PC-3 (cell line): ENCODE data around the gene TNC. TPM values are rescaled to one million over a fixed set of nuclear protein-coding genes. Genes with fewer than 3 reads are reported as not detected.

Experiments
- ATAC-seq: fragments of 200-7000 bp; cut with Tn5 transposase; 2 replicates; pipeline ENCODE4 v1.9.1; 2020; ENCODE audit warnings: mild to moderate bottlenecking, moderate library complexity
- BruUV-seq: library from RNA; stranded (reverse); fragments of 400-500 nt; replicated peaks from 2 replicates; lab custom pipeline; 2021; lab: Mats Ljungman, UMichigan
- CTCF ChIA-PET: fragments of 300-600 bp; sonication (Branson Sonifier 250); formaldehyde crosslinking; loops from one replicate; lab custom pipeline; 2022; ENCODE audit warnings: antibody characterized with exemption; lab: Charles Lee
- POLR2A ChIA-PET: fragments of 300-600 bp; sonication (Branson Sonifier 250); formaldehyde crosslinking; loops from one replicate; lab custom pipeline; 2022; ENCODE audit warnings: antibody characterized with exemption; ENCODE audit not compliant: unreplicated experiment; lab: Charles Lee
- DNase-seq: peaks from one replicate; pipeline ENCODE4 v3.0.0-alpha.2; 2015
- H2AFZ ChIP-seq: fragments of 300-600 bp; sonication (generic); 2 replicates; pipeline ENCODE4 v1.6.0; 2016; ENCODE audit warnings: antibody characterized with exemption, low read length
- H3F3A ChIP-seq: fragments of 300-600 bp; sonication (generic); one replicate; pipeline ENCODE4 v1.6.0; 2017; ENCODE audit warnings: antibody characterized with exemption, low read length, control low read depth, mild to moderate bottlenecking; ENCODE audit not compliant: unreplicated experiment
- H3K27ac ChIP-seq: fragments of 300-600 bp; sonication (generic); 2 replicates; pipeline ENCODE4 v1.5.1; 2016; ENCODE audit warnings: mild to moderate bottlenecking, low read length
- H3K27me3 ChIP-seq: fragments of 300-600 bp; sonication (generic); 2 replicates; pipeline ENCODE4 v1.6.1; 2016; ENCODE audit warnings: low read length, mixed read lengths
- H3K36me3 ChIP-seq: fragments of 300-600 bp; sonication (generic); 2 replicates; pipeline ENCODE4 v1.6.1; 2016; ENCODE audit warnings: low read depth, mixed run types, low read length, mixed read lengths
- H3K4me1 ChIP-seq: fragments of 300-600 bp; sonication (generic); 2 replicates; pipeline ENCODE4 v1.5.1; 2016; ENCODE audit warnings: low read length; ENCODE audit not compliant: insufficient read depth
- H3K4me2 ChIP-seq: fragments of 300-600 bp; sonication (generic); 2 replicates; pipeline ENCODE4 v1.6.0; 2016; ENCODE audit warnings: low read length
- H3K4me3 ChIP-seq: fragments of 300-600 bp; sonication (generic); 2 replicates; pipeline ENCODE4 v1.5.1; 2016; ENCODE audit warnings: mild to moderate bottlenecking, low read length, mixed read lengths
- H3K79me2 ChIP-seq: fragments of 300-600 bp; sonication (generic); 2 replicates; pipeline ENCODE4 v1.6.1; 2017; ENCODE audit warnings: low read length, mixed read lengths
- H3K9ac ChIP-seq: fragments of 300-600 bp; sonication (generic); 2 replicates; pipeline ENCODE4 v1.6.0; 2016; ENCODE audit warnings: mild to moderate bottlenecking, low read length
- H3K9me2 ChIP-seq: fragments of 300-600 bp; sonication (generic); replicated peaks from 2 replicates; pipeline ENCODE4 v1.6.1; 2016; ENCODE audit warnings: mixed run types, low read length, mixed read lengths
- H3K9me3 ChIP-seq: fragments of 300-600 bp; sonication (generic); 2 replicates; pipeline ENCODE4 v1.6.1; 2016; ENCODE audit warnings: low read length, mixed read lengths
- H4K20me1 ChIP-seq: fragments of 300-600 bp; sonication (generic); 2 replicates; pipeline ENCODE4 v1.6.1; 2016; ENCODE audit warnings: low read length, mixed read lengths
- CTCF ChIP-seq: fragments of 300-600 bp; sonication (generic); conservative IDR thresholded peaks from 2 replicates; pipeline ENCODE4 v1.5.1; 2017; ENCODE audit warnings: antibody characterized with exemption, low read depth, mild to moderate bottlenecking, low read length
- EZH2 ChIP-seq: fragments of 300-600 bp; sonication (generic); IDR thresholded peaks from one replicate; pipeline ENCODE4 v1.6.1; 2017; ENCODE audit warnings: antibody characterized with exemption, mild to moderate bottlenecking, low read length; ENCODE audit not compliant: unreplicated experiment
- EZH2phosphoT487 ChIP-seq: fragments of 300-600 bp; sonication (generic); IDR thresholded peaks from 2 replicates; pipeline ENCODE4 v1.6.1; 2018; ENCODE audit warnings: mild to moderate bottlenecking, antibody characterized with exemption, low read length, borderline replicate concordance
- intact Hi-C: fragments of 100-400 bp; cut with micrococcal nuclease; formaldehyde crosslinking; loops from 2 replicates; pipeline ENCODE4 v1.9.0; 2023
- total RNA-seq: library from RNA; depleted of rRNA; stranded (reverse); fragments of >200 nt; gene quantifications from 2 replicates; pipeline ENCODE4 v1.2.3, GENCODE V29; 2014

TNC gene
- total RNA-seq, 1 experiment from 2014 or later: 60.1 TPM

- Histone ChIP-seq H2AFZ (no peak overlapping the region), H3K9ac (no peak overlapping the region), H3K27me3 (no peaks in the 10 kb centered on the region), H4K20me1 (no peaks in the 10 kb centered on the region), H3F3A (no peaks in the 10 kb centered on the region), H3K9me2 (no peaks in the 10 kb centered on the region), H3K27ac (no peak overlapping the region), H3K4me3 (no peak overlapping the region), H3K9me3 (no peaks in the 10 kb centered on the region), H3K36me3 (no peaks in the 10 kb centered on the region; the same call in none of the 2 replicates), H3K4me1 (peaks cover 21% of the 10 kb centered on the region), H3K79me2 (no peaks in the 10 kb centered on the region), H3K4me2 (no peak overlapping the region)
- DNase-seq: no peak
- BruUV-seq: no TSS peak
- ChIA-PET POLR2A (no interaction called here), CTCF (interaction anchor here (0.6 kb wide), 1 partner anchor 295 kb away, joined by 3 read pairs; no protein-coding TSS in a partner anchor)
- TF ChIP-seq EZH2phosphoT487: no peak
- no peak for TF ChIP-seq EZH2
- TF ChIP-seq CTCF: no peak
- intact Hi-C loops: loop anchor here (5.0 kb wide), 2 partner anchors 101 to 146 kb away; partner anchors contain the start of gene TNC
- no peak for ATAC-seq
These were observed 101.6 kb downstream of the TNC start for GRCh38 chr9:115016344-115016743.

DNA sequence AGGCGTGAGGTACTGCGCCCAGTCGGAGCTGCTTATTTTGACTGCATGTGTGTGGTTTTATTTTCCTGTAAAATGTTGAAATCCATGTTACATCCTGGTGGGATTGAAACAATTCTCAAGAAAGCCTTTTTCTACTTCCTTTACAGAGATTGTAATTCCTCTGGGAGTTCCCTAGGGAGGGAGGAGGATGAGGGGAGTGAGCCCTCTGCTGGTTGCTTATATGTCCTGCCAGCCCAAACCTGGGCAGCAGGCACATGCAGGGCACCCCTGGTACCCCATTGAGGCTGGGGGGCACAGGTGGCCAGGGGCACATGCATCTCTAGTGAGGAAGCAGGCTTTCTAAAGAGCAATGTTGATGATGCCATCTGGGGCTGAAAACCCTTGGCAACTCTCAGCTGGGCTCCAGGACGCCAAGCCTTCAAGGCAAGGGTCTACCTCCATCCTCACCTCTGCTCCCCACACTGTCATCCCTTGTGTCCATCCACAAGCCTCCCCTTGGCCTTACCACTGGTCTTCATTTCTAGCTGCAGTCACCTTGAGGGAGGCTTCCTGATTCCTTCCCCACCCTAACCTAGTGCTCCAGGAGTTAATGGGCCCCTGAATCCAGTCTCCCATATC lies 102.8 kb downstream of the TNC start:
- Histone ChIP-seq H3K27ac (no peak overlapping the region), H3F3A (no peaks in the 10 kb centered on the region), H3K9me2 (no peaks in the 10 kb centered on the region), H2AFZ (no peak overlapping the region), H3K4me1 (peaks cover 21% of the 10 kb centered on the region), H3K36me3 (no peaks in the 10 kb centered on the region), H3K9ac (no peak overlapping the region), H3K4me3 (no peak overlapping the region), H4K20me1 (no peaks in the 10 kb centered on the region), H3K27me3 (no peaks in the 10 kb centered on the region), H3K4me2 (no peak overlapping the region), H3K9me3 (no peaks in the 10 kb centered on the region), H3K79me2 (no peaks in the 10 kb centered on the region)
- DNase-seq (peak; percentile 58), ATAC-seq (peak; percentile 49)
- no TSS peak for BruUV-seq
- intact Hi-C loops: loop anchor here (2.0 to 5.0 kb wide), 3 partner anchors 102 to 510 kb away; partner anchors contain the start of gene TNC
- POLR2A ChIA-PET: no interaction called here
- CTCF ChIA-PET: interaction anchor here (0.8 kb wide), 1 partner anchor 108 kb away, joined by 5 read pairs; no protein-coding TSS in a partner anchor
- TF ChIP-seq CTCF (peak; percentile 79), EZH2phosphoT487 (no peak)

DNA sequence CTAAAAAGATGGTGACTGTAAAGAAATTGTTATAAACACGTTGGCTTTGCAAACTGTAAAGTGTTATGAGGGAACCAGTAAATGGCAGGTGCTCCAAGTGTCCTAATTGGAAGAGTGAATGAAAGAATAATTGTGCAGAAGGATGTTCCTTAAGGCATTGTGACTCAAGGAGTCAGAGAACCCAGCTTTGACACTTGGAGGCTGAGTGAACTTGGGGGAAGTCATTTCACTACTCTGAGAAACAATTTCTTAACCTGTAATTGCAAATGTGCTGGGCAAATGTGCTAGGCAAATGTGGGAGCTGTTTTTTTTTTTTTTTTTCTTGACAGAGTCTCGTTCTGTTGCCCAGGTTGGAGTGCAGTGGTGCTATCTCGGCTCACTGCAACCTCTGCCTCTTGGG lies 103.5 kb downstream of the TNC start:
- Histone ChIP-seq H3K27ac (no peak overlapping the region), H3K9me3 (no peaks in the 10 kb centered on the region), H2AFZ (no peak overlapping the region), H3K9me2 (no peaks in the 10 kb centered on the region), H3K4me1 (peaks cover 18% of the 10 kb centered on the region), H3K4me2 (no peak overlapping the region), H4K20me1 (no peaks in the 10 kb centered on the region), H3K9ac (no peak overlapping the region), H3K36me3 (no peaks in the 10 kb centered on the region), H3K4me3 (no peak overlapping the region), H3F3A (no peaks in the 10 kb centered on the region), H3K79me2 (no peaks in the 10 kb centered on the region), H3K27me3 (no peaks in the 10 kb centered on the region)
- no TSS peak for BruUV-seq
- intact Hi-C loops: loop anchor here (1.0 to 2.0 kb wide), 5 partner anchors 103 to 510 kb away; no protein-coding TSS in a partner anchor
- DNase-seq (no peak), ATAC-seq (no peak)
- ChIA-PET CTCF (interaction anchor here (0.5 to 0.8 kb wide), 6 partner anchors 31 to 408 kb away, joined by 3 to 5 read pairs (median 4); no protein-coding TSS in a partner anchor), POLR2A (no interaction called here)
- TF ChIP-seq CTCF: no peak
- TF ChIP-seq EZH2phosphoT487: no peak
- no peak for TF ChIP-seq EZH2
